T-helper 2 cell (primary cell): ENCODE data around the gene COL8A1.

Experiments
- DNase-seq, 5 experiments: peaks; one replicate each; pipeline versions ENCODE4 v3.0.0 to v3.0.0-alpha.2; 2012 to 2022

COL8A1 gene

DNA sequence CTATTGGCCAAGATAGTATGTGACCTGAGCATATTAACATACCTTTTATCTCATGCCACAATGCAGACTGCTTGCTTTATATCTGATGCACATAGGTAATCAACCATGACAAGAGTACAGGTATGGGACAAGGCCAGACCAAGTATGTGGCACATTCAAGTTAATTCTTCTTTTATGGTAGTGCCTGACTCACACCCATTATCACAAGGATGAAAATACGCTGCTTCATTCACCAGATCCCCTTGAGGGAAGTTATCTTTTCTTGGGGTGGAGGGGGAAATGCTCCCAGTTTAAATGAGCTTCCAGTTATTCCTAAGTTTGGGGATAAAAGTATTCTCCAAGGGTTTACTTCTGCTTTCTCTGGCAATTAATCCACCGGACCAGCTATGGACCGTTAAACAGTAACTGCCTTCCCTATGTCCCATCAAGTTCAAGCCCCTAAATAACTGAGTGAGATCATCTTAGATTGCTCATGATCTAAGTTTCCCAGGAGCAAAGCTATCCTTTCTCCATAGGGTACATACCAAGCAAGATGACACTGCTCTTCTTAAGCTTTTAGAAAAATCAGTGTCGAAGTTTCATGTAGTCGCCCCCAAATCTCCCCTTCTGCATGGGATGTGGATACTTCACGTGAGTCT lies 1.9 kb downstream of the COL8A1 start:
- DNase-seq: no peak

GRCh38 chr3:99641480-99641879 lies 3.1 kb downstream of the COL8A1 start:
- no peak for DNase-seq

DNA sequence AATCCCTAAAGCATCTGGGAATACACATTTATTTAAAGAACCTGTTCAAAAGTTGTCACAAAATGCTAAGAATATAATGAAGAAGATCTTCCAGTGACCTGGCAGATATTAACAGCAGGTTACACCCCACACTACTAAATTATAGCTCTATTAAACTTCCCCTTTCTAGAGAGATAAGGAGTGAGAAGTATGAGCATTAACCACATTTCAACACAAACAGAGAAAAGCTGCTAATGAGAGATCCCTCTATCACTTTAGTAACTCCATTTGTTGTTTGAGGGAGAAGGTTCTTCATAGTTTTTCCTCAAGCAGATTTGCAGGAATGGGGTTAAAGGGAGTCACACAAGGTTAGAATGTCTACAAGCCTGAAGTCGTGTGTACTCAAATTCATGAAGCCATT lies 3.6 kb downstream of the COL8A1 start:
- DNase-seq: no peak

GRCh38 chr3:99644017-99644416 lies 5.6 kb downstream of the COL8A1 start:
- DNase-seq: no peak

DNA sequence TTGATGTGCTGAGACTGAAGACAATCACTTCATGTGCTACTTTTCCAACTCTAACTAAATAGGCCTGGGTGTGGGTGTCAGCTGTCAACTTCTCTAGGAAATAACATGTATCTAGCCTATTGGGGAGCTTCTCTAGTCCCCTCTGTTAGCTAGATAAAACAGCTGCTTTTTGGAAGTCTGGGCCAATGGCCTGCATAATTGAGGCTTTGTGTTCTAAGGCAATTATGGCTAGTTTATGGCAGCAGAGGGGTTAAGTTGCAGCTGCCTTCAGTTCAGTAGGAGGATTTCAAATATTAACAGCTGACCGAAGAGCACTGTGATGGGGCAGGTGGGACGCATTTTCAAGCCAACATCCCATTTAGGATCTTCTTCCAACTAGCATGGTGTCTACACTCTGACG lies 6.4 kb downstream of the COL8A1 start:
- DNase-seq: no peak

DNA sequence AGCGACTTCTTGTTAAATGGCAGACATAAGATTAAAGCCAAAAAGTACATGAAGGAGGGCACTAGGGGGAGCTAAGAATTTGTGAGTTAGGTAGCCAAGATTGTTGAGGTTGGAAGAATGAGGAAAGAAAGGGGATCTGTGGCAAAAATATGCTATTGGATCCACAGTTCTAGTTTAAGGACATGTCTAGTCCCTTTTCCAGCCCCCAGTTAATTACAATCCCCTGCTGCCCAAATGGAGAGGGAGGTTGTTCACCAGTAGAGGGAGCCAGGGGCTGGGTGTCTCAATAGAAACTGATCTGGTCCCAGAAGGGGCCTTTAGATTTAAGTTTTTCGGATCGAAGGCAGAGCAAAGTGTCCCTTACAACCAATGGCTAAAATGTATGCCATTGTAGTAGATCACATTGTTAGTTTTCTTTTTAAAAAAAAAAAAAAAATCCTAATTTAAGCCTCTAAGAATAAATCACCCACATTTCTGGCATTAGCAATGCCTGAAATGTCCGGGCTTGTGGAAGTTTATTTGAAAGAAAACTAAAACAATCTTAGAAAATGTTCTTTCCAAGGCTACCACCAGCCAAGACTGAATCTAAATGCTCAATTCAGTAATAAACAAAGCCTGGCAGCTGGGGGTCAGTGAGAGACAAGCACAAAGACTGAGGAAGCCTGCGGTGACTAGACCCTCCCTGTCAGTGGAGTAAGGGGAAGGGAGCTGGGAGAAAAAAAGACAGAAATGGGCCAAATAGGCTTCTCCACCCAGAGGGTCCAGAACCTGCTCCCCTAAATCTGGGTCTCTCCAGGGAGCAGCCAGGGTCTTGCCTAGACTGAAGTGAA lies 7.1 kb downstream of the COL8A1 start:
- DNase-seq: no peak

DNA sequence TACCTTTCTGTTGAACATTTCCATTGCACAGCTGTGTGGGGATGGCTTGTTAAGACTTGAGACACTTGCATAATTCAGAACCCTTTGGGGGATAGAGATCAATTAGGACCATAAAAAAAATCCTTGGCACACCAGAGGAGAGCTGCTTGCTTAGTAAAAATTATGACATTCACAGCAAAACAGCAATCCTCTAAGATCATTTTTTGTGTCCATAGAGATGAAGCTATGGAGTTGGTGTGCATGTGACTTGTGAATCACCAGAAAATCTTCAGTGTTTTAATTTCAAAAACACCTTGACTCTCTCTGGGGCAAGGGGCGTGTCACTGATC lies 7.7 kb downstream of the COL8A1 start:
- no peak for DNase-seq

- DNase-seq: no peak
Observed at GRCh38 chr3:99647081-99647480, 8.7 kb downstream of the COL8A1 start.

GRCh38 chr3:99648101-99648500 lies 9.7 kb downstream of the COL8A1 start:
- DNase-seq: peak in 1 of 5 experiments; percentile 7

- no peak for DNase-seq
Observed at GRCh38 chr3:99648516-99648915, 10.1 kb downstream of the COL8A1 start.

DNA sequence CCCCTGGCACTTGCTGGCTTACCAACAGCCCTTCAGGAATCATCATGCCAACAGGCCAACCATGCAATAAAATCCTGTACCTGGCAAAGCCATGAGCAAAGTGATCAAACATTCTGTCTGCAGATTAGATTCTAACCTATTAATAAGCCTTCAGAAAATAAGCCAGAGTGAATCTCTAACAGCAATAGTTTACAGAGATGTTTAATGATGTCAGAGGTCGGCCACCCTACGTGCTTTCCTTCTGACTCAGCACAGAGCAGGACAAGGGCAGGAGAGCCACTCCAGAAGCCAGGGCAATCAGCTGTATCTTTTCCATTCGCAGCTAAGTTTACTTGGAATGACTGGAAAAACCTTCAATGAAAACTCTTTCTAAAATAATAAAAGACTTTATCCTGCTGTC lies 13.1 kb downstream of the COL8A1 start:
- DNase-seq: no peak

DNA sequence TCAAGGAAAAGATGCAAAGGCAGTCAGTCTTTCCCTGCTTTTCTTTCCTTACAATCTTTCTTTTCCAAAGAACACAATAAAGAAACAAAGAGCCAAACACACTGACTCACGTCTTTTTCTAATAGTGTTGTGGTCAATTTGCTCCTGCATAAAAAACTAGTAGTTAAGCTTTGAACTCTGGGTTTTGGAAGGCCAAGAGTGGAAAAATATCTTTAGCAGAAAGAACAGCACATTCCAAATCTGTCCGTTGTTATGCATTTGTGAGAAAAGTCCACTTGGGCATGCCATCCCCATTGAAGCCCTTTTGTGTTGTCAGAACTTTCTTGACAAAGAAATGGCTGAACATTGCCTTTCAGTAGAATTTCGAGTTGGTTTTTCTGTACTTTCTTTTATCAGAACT lies 18.2 kb downstream of the COL8A1 start:
- no peak for DNase-seq

- DNase-seq: no peak
Observed at GRCh38 chr3:99658274-99658673, 19.9 kb downstream of the COL8A1 start.

GRCh38 chr3:99659032-99659431 lies 20.6 kb downstream of the COL8A1 start:
- DNase-seq: no peak

GRCh38 chr3:99659951-99660350 lies 21.6 kb downstream of the COL8A1 start:
- no peak for DNase-seq

GRCh38 chr3:99662838-99663570 lies 24.6 kb downstream of the COL8A1 start:
- no peak for DNase-seq

GRCh38 chr3:99663977-99664376 lies 25.6 kb downstream of the COL8A1 start:
- DNase-seq: no peak

DNA sequence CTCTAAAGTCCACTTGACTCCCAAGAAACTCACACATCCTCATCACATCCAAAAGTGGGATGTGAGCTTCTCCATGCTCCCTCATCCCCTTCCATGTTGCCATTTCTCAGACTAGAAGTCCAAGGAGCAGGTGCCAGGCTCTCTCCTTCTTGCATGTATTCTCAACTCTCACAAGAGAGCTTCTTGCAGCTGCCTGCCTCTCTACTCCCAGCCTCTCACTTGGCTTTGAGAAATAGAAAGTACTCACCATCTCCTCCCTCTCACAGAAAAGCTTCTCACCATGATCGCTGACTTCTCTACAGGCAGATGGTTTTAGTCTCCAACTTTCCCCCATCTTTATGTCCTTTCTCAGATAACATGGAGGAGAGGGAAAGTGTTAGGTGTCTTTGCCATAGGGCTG lies 26.6 kb downstream of the COL8A1 start:
- DNase-seq: no peak

DNA sequence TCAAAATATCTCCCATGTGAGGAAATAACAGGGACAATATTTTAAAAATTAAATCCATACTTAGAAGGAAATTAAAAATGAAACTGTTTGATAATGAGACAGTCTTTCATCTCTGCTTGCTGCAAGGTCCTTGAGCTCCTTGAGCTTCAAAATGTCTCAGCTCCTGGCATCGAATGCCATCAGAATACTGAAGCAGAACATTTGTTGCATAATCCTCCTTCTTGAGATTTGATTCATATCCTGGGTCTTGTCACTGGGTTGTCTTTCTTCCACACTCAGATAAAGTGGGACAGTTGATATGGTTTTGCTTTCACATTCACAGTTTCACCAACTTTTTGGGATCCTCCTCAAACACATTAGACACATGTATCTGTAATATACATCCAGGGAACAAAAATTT lies 27.8 kb downstream of the COL8A1 start:
- DNase-seq: no peak

- no peak for DNase-seq
Observed at GRCh38 chr3:99668044-99668443, 29.6 kb downstream of the COL8A1 start.

GRCh38 chr3:99669879-99670555 lies 31.6 kb downstream of the COL8A1 start:
- no peak for DNase-seq

- DNase-seq: no peak
Observed at GRCh38 chr3:99670556-99670950, 32.2 kb downstream of the COL8A1 start.

DNA sequence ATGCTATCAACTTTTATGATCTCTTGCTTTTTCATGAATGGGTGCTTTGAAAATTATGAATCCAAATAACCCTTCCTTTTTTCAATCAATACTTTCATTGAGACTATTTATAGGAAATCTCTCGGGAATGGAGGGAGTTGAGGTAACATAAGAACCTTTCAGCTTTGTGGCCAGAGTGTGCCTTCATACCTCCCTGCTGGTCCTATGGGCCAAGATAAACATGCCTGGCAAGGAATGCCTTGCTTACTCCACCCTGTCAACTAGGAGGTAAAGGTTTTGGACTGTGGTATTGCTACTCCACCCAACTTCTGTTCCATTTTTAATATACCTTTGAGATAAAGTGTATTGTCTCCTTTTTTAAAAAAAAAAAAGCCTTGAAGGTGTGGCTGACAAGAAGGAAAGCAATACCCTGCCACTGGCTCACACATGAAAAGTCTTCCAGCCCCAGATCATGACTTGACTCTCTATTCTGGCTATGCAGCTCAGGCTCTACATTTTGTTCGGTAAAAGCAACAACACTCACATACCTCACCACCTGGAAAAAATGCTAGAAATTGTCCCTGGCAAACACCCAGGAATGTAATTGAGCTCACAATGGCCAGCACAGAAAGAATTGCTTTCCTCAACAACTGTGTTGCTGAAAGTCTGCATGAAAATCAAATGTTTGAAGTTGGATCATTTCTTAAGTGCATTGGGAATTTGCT lies 35.8 kb downstream of the COL8A1 start:
- DNase-seq: no peak
